GM19372 (cell line): Measurements from ENCODE around the gene ARFIP1.

Experiments used
- ATAC-seq: cut with Tn5 transposase; IDR thresholded peaks from one replicate; pipeline ENCODE4 v1.9.1; 2021; ENCODE audit warnings: mild to moderate bottlenecking, low read depth, moderate library complexity; ENCODE audit not compliant: unreplicated experiment

The ARFIP1 gene

GRCh38 chr4:152784490-152785350 is 5.0 kb downstream of the ARFIP1 start:
- no peak for ATAC-seq

GRCh38 chr4:152785639-152786615 is 6.2 kb downstream of the ARFIP1 start:
- peak; percentile 49 for ATAC-seq

DNA sequence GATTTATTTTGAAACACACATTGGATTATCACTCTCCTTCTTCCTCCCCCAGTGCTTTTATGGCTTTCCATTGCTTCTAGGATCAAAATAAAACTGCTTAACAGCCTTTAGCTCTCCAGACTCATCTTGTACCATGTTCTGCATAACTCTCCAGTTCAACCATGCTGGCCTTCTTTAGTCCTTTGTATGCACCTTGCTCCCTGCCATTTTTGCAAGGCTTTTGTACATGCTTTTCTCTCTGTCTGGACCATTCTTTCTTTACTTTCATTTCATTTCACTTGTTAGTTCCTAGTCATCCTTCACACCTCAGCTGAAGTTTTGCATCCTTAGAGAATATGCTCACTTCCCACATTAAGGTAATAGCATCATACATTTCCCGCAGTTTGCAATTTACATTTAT is 6.9 kb downstream of the ARFIP1 start:
- no peak for ATAC-seq

DNA sequence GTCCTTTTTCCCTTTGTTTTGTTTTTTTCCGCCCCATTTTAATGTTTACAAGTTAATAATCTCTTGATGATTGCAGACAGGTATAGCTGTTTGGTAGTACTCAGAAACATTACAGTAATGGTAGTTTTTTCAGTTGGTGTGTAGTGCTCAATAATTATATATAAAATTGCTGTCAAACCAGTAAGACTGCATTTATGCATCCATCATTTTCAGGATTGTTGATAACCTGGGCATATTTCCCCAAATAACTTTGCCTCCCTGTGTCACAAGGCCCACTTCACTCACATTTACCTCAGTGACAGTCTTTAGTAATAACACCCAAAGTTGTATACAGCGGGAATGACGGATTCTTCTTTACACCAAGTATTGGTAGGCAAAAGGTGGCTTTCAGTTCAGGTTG is 16.1 kb downstream of the ARFIP1 start:
- no peak for ATAC-seq

- ATAC-seq: no peak
Observed at GRCh38 chr4:152803541-152803940, 23.8 kb downstream of the ARFIP1 start.

- no peak for ATAC-seq
Observed at GRCh38 chr4:152805071-152805650, 25.4 kb downstream of the ARFIP1 start.

- ATAC-seq: no peak
Observed at GRCh38 chr4:152805818-152806217, 26.1 kb downstream of the ARFIP1 start.

- no peak for ATAC-seq
Observed at GRCh38 chr4:152806501-152807125, 26.9 kb downstream of the ARFIP1 start.

DNA sequence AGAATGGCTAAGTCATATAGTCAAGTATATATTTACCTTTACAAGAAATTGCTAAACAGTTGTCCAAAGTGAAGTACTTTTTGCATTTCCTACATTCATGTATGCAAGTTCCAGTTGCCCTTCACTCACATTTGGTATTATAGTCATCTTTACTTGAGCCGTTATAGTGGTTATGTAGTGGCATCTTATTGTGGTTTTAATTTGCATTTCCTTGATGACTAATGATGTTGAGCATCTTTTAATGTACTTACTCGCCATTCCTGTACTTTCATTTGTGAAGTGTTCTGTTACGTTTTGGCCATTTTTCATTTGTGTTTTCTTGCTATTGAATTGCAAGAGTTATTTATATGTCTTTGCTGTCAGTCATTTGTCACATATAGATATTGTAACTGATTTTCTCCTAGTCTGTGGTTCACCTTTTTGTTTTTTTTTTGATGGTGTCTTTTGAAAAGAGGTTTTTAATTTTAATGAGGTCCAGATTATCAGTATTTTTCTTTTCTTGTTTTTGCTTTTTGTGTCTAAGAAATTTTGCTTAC is 27.6 kb downstream of the ARFIP1 start:
- ATAC-seq: no peak

DNA sequence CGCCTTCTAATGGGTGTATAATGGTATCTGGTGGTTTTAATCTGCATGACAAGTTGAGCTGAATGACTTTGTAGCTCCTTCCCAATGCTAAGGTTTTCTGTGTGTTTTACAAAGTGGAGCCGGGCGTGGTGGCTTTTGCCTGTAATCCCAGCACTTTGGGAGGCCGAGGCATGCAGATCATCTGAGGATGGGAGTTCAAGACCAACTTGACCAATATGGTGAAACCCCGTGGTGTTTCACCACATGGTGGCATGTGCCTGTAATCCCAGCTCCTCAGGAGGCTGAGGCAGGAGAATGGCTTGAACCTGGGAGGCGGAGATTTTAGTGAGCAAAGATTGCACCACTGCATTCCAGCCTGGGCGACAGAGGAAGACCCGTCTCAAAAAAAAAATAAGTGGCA is 28.9 kb downstream of the ARFIP1 start:
- ATAC-seq: no peak

DNA sequence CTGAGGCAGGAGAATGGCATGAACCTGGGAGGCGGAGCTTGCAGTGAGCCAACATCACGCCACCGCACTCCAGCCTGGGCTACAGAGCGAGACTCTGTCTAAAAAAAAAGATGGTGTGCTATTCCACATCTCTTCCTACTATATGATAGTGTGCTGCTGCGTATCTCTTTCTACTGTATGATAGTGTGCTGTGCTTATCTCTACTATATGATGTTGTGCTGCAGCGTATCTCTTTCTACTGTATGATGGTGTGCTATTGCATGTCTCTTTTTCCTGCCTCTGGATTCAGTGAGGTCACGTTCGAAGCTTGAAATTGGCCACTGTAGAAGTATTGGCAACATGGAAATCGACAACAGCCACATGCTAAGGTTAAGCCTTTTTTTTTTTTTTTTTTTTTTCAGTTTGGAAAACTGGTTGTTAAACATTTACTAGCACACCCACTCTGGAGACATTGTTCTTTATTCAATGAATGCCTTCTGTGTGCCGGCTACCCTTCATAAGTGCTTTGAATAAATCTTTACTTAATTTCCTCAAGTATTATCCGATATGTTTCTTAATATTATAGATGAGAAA is 31.0 kb downstream of the ARFIP1 start:
- no peak for ATAC-seq

DNA sequence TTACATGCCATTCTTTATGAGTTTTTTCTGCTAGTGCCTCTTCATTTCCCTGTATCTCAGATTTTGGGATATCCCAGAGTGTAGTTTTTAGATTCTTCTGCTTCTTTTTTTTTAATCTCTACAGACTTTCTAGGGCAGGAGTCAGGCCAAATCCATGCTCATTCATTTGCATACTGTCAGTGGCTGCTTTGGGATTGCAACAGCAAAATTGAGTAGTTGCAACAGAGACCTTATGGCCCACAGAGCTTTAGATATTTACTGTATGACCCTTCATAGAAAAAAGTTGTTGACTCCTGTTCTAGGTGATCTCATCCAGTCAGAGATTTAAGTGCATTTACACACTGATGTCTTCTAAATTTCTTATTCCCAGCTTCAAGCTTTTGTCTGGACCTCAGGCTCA is 35.3 kb downstream of the ARFIP1 start:
- ATAC-seq: no peak

GRCh38 chr4:152817331-152817730 is 37.6 kb downstream of the ARFIP1 start:
- ATAC-seq: no peak

DNA sequence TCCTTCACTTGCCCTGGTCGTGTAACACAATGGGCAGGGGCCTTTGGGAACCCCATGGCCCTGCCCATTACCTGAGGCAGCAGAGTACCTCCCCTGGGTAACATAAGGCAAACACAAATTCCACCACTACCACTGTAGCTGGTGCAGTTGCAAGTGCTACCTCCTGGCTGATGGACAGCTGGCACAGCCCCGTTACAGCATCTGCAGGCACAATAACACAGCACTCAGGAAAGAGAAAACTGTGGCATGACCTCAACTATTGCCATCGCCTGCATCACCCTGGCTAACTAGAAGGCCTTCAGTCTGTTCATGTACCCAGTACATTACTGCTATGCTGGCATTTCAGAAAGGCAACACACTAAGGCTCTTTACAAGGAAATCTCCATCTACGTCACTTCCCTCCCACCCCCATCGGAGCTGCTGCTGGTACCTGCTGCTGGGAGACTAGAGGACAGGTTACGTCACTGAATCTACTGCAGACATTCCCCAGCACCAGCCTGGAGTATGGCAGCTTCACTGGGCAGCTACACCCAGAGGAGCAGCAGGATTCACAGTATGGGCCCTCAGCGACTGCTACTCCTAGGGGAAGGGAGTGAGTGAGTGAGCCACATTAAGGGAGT is 39.4 kb downstream of the ARFIP1 start:
- ATAC-seq: no peak

DNA sequence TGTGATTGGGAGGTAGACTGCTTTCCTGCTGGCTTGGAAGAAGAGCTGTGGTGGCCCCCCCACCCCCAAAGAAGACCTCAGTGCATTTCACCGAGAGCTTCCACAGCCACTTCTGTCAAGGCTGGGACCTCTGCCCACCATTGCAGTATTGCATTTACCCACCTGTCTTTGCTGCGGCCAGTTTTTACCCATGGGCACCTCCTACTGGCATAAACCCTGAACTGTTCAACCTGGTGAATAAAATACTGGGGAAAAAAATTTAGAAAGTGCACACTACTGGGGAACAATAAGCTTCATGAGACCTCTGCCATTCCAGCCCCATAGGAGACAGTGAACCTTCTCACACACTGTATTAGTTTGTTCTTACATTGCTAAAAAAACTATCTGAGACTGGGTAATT is 40.3 kb downstream of the ARFIP1 start:
- no peak for ATAC-seq

DNA sequence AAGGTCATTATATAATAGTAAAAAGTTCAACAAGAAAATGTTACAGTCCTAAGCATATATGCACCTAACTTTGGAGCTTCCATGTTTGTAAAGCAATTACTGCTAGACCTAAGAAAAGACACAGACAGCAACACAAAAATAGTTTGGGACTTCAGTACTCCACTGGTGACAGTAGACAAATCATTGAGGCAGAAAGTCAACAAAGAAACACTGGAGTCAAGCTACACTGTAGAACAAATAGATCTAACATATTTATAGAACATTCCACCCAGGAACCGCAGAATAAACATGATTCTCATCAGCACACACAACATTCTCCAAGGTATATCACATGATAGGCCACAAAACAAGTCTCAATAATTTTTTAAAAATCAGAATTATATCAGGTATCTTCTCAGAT is 42.6 kb downstream of the ARFIP1 start:
- ATAC-seq: no peak

GRCh38 chr4:152824561-152824960 is 44.8 kb downstream of the ARFIP1 start:
- no peak for ATAC-seq

- no peak for ATAC-seq
Observed at GRCh38 chr4:152825336-152825735, 45.6 kb downstream of the ARFIP1 start.

GRCh38 chr4:152828122-152828521 is 48.4 kb downstream of the ARFIP1 start:
- no peak for ATAC-seq

- no peak for ATAC-seq
Observed at GRCh38 chr4:152831416-152831815, 51.7 kb downstream of the ARFIP1 start.
